HEK293 (cell line): ENCODE measurements around the gene ITGB2.

Source experiments
- CTCF ChIA-PET: fragments of 350-600 bp; formaldehyde crosslinking; extraction: SDS; loops from one replicate; lab custom pipeline; 2021; ENCODE audit warnings: antibody characterized with exemption; lab: Yijun Ruan, JAX
- POLR2A ChIA-PET: fragments of 300-600 bp; formaldehyde crosslinking; extraction: SDS; loops from one replicate; lab custom pipeline; 2020; ENCODE audit warnings: antibody characterized with exemption, inconsistent platforms; lab: Yijun Ruan, JAX
- H3K27ac ChIP-seq: fragments of 200-500 bp; sonication (Bioruptor generic); 2 replicates; pipeline ENCODE4 v1.5.1; 2014; ENCODE audit warnings: low read depth, low read length, control low read depth, inconsistent platforms; ENCODE audit errors: extremely low read depth
- H3K36me3 ChIP-seq, 2 experiments: fragments of 200-500 bp in 1 of 2; sonication (Bioruptor generic) in 1 of 2; 1 replicate in 1 of 2; 2 replicates in 1 of 2; pipeline ENCODE4 v1.5.1; 2014 to 2017; ENCODE audit warnings: inconsistent platforms in 2 of 2, low read length in 2 of 2; ENCODE audit not compliant: control insufficient read depth in 2 of 2, insufficient read depth in 1 of 2
- H3K4me1 ChIP-seq: fragments of 200-500 bp; sonication (Bioruptor generic); 2 replicates; pipeline ENCODE4 v1.5.1; 2014; ENCODE audit warnings: mild to moderate bottlenecking, low read length, inconsistent platforms; ENCODE audit not compliant: control insufficient read depth, insufficient read depth
- H3K4me3 ChIP-seq: 2 replicates; pipeline ENCODE4 v1.5.1; 2011; ENCODE audit warnings: low read depth, mild to moderate bottlenecking, control low read depth, low read length, moderate library complexity
- H3K9me3 ChIP-seq: fragments of 200-500 bp; sonication (Bioruptor generic); 2 replicates; pipeline ENCODE4 v1.5.1; 2014; ENCODE audit warnings: low read depth, low read length, inconsistent platforms; ENCODE audit not compliant: control insufficient read depth, insufficient read depth
- CTCF ChIP-seq: fragments of 450-650 bp; formaldehyde crosslinking; IDR thresholded peaks from 2 replicates; pipeline ENCODE4 v1.5.1; 2016; ENCODE audit warnings: missing biosample characterization, missing genetic modification characterization
- GLIS1 ChIP-seq: fragments of 450-650 bp; formaldehyde crosslinking; IDR thresholded peaks from 2 replicates; pipeline ENCODE4 v1.5.1; 2016; ENCODE audit warnings: missing biosample characterization, missing genetic modification characterization
- GLIS2 ChIP-seq: fragments of 450-650 bp; formaldehyde crosslinking; IDR thresholded peaks from 2 replicates; pipeline ENCODE4 v1.5.1; 2016; ENCODE audit warnings: missing biosample characterization, missing genetic modification characterization
- MEIS1 ChIP-seq: sonication (generic); formaldehyde crosslinking; IDR thresholded peaks from 2 replicates; pipeline ENCODE4 v1.8.1; 2022; ENCODE audit warnings: missing genetic modification reagents, mild to moderate bottlenecking, borderline replicate concordance
- PRDM6 ChIP-seq: fragments of 450-650 bp; formaldehyde crosslinking; IDR thresholded peaks from 2 replicates; pipeline ENCODE4 v1.5.1; 2017; ENCODE audit warnings: missing biosample characterization, missing genetic modification characterization
- ZBTB6 ChIP-seq: fragments of 450-650 bp; formaldehyde crosslinking; IDR thresholded peaks from 2 replicates; pipeline ENCODE4 v1.5.1; 2017; ENCODE audit warnings: missing biosample characterization, missing genetic modification characterization
- ZNF121 ChIP-seq: fragments of 450-650 bp; formaldehyde crosslinking; IDR thresholded peaks from 2 replicates; pipeline ENCODE4 v1.5.1; 2016; ENCODE audit warnings: missing biosample characterization, missing genetic modification characterization
- ZNF214 ChIP-seq: fragments of 450-650 bp; formaldehyde crosslinking; IDR thresholded peaks from 2 replicates; pipeline ENCODE4 v1.5.1; 2017; ENCODE audit warnings: missing biosample characterization, mild to moderate bottlenecking, missing genetic modification characterization, borderline replicate concordance
- ZNF266 ChIP-seq: fragments of 450-650 bp; formaldehyde crosslinking; IDR thresholded peaks from 2 replicates; pipeline ENCODE4 v1.5.1; 2016; ENCODE audit warnings: missing biosample characterization, missing genetic modification characterization, low read depth
- ZNF280C ChIP-seq: fragments of 450-650 bp; formaldehyde crosslinking; IDR thresholded peaks from 2 replicates; pipeline ENCODE4 v1.5.1; 2016; ENCODE audit warnings: missing biosample characterization, missing genetic modification characterization
- ZNF473 ChIP-seq: fragments of 450-650 bp; formaldehyde crosslinking; IDR thresholded peaks from 2 replicates; pipeline ENCODE4 v1.5.1; 2017; ENCODE audit warnings: missing biosample characterization, missing genetic modification characterization
- ZNF48 ChIP-seq: fragments of 450-650 bp; formaldehyde crosslinking; IDR thresholded peaks from 2 replicates; pipeline ENCODE4 v1.5.1; 2016; ENCODE audit warnings: missing biosample characterization, missing genetic modification characterization
- ZNF654 ChIP-seq: fragments of 450-650 bp; formaldehyde crosslinking; IDR thresholded peaks from 2 replicates; pipeline ENCODE4 v1.5.1; 2016; ENCODE audit warnings: low read depth, missing biosample characterization, missing genetic modification characterization
- ZNF692 ChIP-seq: fragments of 450-650 bp; formaldehyde crosslinking; IDR thresholded peaks from 2 replicates; pipeline ENCODE4 v1.5.1; 2016; ENCODE audit warnings: missing biosample characterization, missing genetic modification characterization
- ZNF830 ChIP-seq: fragments of 450-650 bp; IDR thresholded peaks from 2 replicates; pipeline ENCODE4 v1.5.0; 2018; ENCODE audit warnings: missing biosample characterization, missing genetic modification characterization, low read depth, mild to moderate bottlenecking, moderate library complexity

ITGB2 gene

GRCh38 chr21:44943005-44943685, 22.4 kb upstream of the ITGB2 start (continued):
- TF ChIP-seq ZBTB6: no peak
- TF ChIP-seq GLIS2: no peak
- TF ChIP-seq ZNF473 (tag by site-specific recombination): no peak
- TF ChIP-seq, all 188 proteins: peak for 0

- POLR2A ChIA-PET: no interaction called here
- no peak overlapping the region for H3K4me3 ChIP-seq
- TF ChIP-seq ZNF121 (tag by site-specific recombination) (no peak), ZNF214 (tag by site-specific recombination) (no peak), ZNF266 (tag by site-specific recombination) (no peak), MEIS1 (CRISPR knock-in tag) (no peak), GLIS1 (tag by site-specific recombination) (no peak), ZNF830 (tag by site-specific recombination) (no peak), ZNF692 (tag by site-specific recombination) (no peak), ZNF48 (tag by site-specific recombination) (no peak), ZNF280C (tag by site-specific recombination) (no peak), CTCF (tag by site-specific recombination) (no peak), PRDM6 (no peak), ZNF654 (tag by site-specific recombination) (no peak)
Observed at GRCh38 chr21:44942566-44942965, 21.9 kb upstream of the ITGB2 start.

More at GRCh38 chr21:44942566-44942965, 21.9 kb upstream of the ITGB2 start:
- Histone ChIP-seq H3K36me3 (peaks cover 3 to 61% of the 10 kb centered on the region in 2 experiments; a peak in 2 of 3 replicates), H3K9me3 (no peaks in the 10 kb centered on the region), H3K27ac (no peak overlapping the region), H3K4me1 (peaks cover 11% of the 10 kb centered on the region; the same call in 1 of the 2 replicates)
- CTCF ChIA-PET: interaction anchor here (0.6 to 15.2 kb wide), 5 partner anchors 131 to 196 kb away, joined by 3 to 333 read pairs (median 4); no protein-coding TSS in a partner anchor
